K562 (cell line): Measurements from ENCODE around the gene SMAP2. TPM values are rescaled to one million over a fixed set of nuclear protein-coding genes. Genes with fewer than 3 reads are reported as not detected.

ENCODE experiments used
- GABPB1 ChIP-seq: sonication (generic); formaldehyde crosslinking; IDR thresholded peaks from 2 replicates; pipeline ENCODE4 v1.8.0; 2022; ENCODE audit warnings: mild to moderate bottlenecking, missing genetic modification reagents
- HMGN3 ChIP-seq: IDR thresholded peaks from 2 replicates; pipeline ENCODE4 v1.6.1; 2011; ENCODE audit warnings: borderline replicate concordance, low read depth, mild to moderate bottlenecking, mixed read lengths, low read length; ENCODE audit not compliant: insufficient read length; ENCODE audit errors: extremely low read depth
- JUN ChIP-seq, 2 experiments: sonication (generic) in 1 of 2; formaldehyde crosslinking in 1 of 2; IDR thresholded peaks; 2 replicates each; pipeline versions ENCODE4 v1.6.1 to v1.8.0; 2012 to 2022; ENCODE audit warnings: borderline replicate concordance in 2 of 2, mild to moderate bottlenecking in 2 of 2, improper control_type of control experiment in 1 of 2, low read depth in 1 of 2, low read length in 1 of 2, missing genetic modification reagents in 1 of 2
- POLR2AphosphoS5 ChIP-seq: IDR thresholded peaks from 2 replicates; pipeline ENCODE4 v1.6.1; 2011; ENCODE audit warnings: mild to moderate bottlenecking, low read depth, low read length, moderate library complexity; ENCODE audit not compliant: control insufficient read depth, insufficient read depth
- SAP30 ChIP-seq: fragments of 200-600 bp; sonication (generic); IDR thresholded peaks from 2 replicates; pipeline ENCODE4 v1.6.1; 2012; ENCODE audit warnings: borderline replicate concordance, low read depth, mild to moderate bottlenecking, moderate library complexity, low read length, control low read depth, inconsistent platforms; ENCODE audit not compliant: insufficient read depth, poor library complexity, severe bottlenecking
- polyA plus RNA-seq, 8 experiments: library from polyadenylated mRNA; depleted of rRNA in 4 of 8; stranded (reverse) in 5 of 8; unstranded in 3 of 8; fragments of >200 nt; fragmentation: Nextera tagmentation in 2 of 8; fragmentation: Illumina TruSeq in 1 of 8; extraction: Ambion mirVana in 2 of 8; extraction: Trizol in 1 of 8; gene quantifications; 2 replicates each; pipeline versions ENCODE4 v1.2.1 to v1.2.3, GENCODE V29; 2011 to 2014; ENCODE audit warnings: inconsistent platforms in 1 of 8, missing spikeins in 1 of 8
- total RNA-seq, 7 experiments: library from RNA; depleted of rRNA in 6 of 7; stranded (reverse); fragments of >200 nt in 6 of 7; fragmentation: Illumina TruSeq in 2 of 7; extraction: Trizol in 2 of 7; gene quantifications; 2 replicates each; pipeline versions ENCODE4 v1.2.1 to v1.2.3, GENCODE V29; 2011 to 2021; ENCODE audit warnings: low replicate concordance in 1 of 7
- TF ChIP-seq, protein P1 (sequence below): fragments of 450-650 bp; IDR thresholded peaks from 2 replicates; pipeline ENCODE4 v1.6.1; 2017; ENCODE audit warnings: antibody characterized with exemption, mild to moderate bottlenecking
- TF ChIP-seq, protein P2 (sequence below): fragments of 450-650 bp; IDR thresholded peaks from 2 replicates; pipeline ENCODE4 v1.6.1; 2016
- TF ChIP-seq, protein P3 (sequence below): fragments of 250-450 bp; sonication (Bioruptor Pico); IDR thresholded peaks from 2 replicates; pipeline ENCODE4 v1.4.0; 2020; ENCODE audit warnings: borderline replicate concordance
- TF ChIP-seq, protein P4 (sequence below): fragments of 450-650 bp; formaldehyde crosslinking; IDR thresholded peaks from 2 replicates; pipeline ENCODE4 v1.4.0; 2022; ENCODE audit warnings: missing genetic modification characterization
- TF ChIP-seq, protein P5 (sequence below): sonication (generic); formaldehyde crosslinking; IDR thresholded peaks from 2 replicates; pipeline ENCODE4 v1.8.1; 2023; ENCODE audit warnings: mild to moderate bottlenecking, missing genetic modification reagents
- TF ChIP-seq, protein P6 (sequence below): conservative IDR thresholded peaks from 2 replicates; pipeline ENCODE4 v1.6.1; 2011; ENCODE audit warnings: low read depth, mild to moderate bottlenecking, low read length; ENCODE audit not compliant: control insufficient read depth

Gene SMAP2
- total and polyA plus RNA-seq, 9 of the 15 experiments (the other 6 are each of a cell fraction or from before 2014, with no cell fraction given): 38.7 to 212 (median 94.1) TPM

DNA sequence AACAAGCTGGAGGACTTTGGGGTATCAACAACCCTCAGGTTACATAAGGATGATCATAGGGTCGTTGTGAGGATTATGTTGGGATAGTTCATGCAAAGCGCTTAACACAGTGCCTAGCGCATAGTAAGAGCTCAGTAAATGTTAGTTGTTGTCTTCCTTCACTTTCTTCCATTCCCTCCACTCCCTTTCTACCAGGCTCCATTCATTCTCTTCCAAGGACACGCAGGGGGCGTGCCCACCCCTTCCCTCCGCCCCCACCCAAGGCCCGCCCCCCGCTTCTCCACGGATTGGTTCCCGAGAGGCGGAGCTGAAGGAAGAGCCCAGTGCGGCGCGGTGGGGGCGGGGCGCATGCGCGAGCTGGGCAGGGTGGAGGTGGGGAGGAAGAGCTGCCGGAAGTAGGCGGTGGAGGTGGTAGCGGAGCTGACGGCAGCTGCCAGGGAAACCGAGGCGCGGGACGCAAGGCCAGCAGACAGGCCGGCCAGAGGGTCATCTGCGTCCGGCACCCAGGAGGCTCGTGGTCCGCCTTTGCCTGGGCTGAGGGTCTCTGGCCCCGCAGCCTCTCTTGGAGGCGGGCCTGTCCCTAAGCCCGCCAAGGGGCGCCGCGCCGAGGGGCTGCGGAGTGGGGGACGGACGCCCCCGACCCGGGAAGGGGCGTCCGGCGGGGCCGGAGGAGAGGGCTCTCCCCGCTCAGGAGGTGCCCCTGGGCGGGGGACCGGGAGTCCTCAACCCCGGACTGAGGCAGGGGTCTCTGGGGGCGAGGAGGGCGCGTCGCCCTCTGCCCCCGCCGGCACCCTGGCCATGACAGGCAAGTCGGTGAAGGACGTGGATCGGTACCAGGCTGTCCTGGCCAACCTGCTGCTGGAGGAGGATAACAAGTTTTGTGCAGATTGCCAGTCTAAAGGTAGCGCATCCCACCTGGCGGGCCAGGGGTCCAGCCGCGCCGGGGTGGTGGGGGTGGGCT lies at the start of gene SMAP2 (continued):
- TF ChIP-seq, protein P1, sequence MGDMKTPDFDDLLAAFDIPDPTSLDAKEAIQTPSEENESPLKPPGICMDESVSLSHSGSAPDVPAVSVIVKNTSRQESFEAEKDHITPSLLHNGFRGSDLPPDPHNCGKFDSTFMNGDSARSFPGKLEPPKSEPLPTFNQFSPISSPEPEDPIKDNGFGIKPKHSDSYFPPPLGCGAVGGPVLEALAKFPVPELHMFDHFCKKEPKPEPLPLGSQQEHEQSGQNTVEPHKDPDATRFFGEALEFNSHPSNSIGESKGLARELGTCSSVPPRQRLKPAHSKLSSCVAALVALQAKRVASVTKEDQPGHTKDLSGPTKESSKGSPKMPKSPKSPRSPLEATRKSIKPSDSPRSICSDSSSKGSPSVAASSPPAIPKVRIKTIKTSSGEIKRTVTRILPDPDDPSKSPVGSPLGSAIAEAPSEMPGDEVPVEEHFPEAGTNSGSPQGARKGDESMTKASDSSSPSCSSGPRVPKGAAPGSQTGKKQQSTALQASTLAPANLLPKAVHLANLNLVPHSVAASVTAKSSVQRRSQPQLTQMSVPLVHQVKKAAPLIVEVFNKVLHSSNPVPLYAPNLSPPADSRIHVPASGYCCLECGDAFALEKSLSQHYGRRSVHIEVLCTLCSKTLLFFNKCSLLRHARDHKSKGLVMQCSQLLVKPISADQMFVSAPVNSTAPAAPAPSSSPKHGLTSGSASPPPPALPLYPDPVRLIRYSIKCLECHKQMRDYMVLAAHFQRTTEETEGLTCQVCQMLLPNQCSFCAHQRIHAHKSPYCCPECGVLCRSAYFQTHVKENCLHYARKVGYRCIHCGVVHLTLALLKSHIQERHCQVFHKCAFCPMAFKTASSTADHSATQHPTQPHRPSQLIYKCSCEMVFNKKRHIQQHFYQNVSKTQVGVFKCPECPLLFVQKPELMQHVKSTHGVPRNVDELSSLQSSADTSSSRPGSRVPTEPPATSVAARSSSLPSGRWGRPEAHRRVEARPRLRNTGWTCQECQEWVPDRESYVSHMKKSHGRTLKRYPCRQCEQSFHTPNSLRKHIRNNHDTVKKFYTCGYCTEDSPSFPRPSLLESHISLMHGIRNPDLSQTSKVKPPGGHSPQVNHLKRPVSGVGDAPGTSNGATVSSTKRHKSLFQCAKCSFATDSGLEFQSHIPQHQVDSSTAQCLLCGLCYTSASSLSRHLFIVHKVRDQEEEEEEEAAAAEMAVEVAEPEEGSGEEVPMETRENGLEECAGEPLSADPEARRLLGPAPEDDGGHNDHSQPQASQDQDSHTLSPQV: no peak
- TF ChIP-seq, protein P2, sequence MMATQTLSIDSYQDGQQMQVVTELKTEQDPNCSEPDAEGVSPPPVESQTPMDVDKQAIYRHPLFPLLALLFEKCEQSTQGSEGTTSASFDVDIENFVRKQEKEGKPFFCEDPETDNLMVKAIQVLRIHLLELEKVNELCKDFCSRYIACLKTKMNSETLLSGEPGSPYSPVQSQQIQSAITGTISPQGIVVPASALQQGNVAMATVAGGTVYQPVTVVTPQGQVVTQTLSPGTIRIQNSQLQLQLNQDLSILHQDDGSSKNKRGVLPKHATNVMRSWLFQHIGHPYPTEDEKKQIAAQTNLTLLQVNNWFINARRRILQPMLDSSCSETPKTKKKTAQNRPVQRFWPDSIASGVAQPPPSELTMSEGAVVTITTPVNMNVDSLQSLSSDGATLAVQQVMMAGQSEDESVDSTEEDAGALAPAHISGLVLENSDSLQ: peak; percentile 50; the same call in 1 of the 2 replicates
- TF ChIP-seq POLR2AphosphoS5: peak; percentile 61
- no peak for TF ChIP-seq JUN (IDR thresholded peaks at IDR 0.05; ENCODE audit: borderline replicate concordance, low read depth, low read length)
- 0 out of 2 replicates have a peak, but pooled peaks have one; percentile 19 for TF ChIP-seq JUN (CRISPR knock-in tag; IDR thresholded peaks at IDR 0.05; ENCODE audit: borderline replicate concordance)
- TF ChIP-seq GABPB1 (CRISPR knock-in tag): peak; percentile 84
- peak; percentile 66 for TF ChIP-seq HMGN3
- TF ChIP-seq, protein P3, sequence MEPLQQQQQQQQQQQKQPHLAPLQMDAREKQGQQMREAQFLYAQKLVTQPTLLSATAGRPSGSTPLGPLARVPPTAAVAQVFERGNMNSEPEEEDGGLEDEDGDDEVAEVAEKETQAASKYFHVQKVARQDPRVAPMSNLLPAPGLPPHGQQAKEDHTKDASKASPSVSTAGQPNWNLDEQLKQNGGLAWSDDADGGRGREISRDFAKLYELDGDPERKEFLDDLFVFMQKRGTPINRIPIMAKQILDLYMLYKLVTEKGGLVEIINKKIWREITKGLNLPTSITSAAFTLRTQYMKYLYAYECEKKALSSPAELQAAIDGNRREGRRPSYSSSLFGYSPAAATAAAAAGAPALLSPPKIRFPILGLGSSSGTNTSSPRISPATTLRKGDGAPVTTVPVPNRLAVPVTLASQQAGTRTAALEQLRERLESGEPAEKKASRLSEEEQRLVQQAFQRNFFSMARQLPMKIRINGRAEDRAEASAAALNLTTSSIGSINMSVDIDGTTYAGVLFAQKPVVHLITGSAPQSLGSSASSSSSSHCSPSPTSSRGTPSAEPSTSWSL (CRISPR knock-in tag): no peak
- TF ChIP-seq, protein P4, sequence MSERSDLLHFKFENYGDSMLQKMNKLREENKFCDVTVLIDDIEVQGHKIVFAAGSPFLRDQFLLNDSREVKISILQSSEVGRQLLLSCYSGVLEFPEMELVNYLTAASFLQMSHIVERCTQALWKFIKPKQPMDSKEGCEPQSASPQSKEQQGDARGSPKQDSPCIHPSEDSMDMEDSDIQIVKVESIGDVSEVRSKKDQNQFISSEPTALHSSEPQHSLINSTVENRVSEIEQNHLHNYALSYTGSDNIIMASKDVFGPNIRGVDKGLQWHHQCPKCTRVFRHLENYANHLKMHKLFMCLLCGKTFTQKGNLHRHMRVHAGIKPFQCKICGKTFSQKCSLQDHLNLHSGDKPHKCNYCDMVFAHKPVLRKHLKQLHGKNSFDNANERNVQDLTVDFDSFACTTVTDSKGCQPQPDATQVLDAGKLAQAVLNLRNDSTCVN (CRISPR knock-in tag): 0 out of 2 replicates have a peak, but pooled peaks have one; percentile 36
- TF ChIP-seq, protein P5, sequence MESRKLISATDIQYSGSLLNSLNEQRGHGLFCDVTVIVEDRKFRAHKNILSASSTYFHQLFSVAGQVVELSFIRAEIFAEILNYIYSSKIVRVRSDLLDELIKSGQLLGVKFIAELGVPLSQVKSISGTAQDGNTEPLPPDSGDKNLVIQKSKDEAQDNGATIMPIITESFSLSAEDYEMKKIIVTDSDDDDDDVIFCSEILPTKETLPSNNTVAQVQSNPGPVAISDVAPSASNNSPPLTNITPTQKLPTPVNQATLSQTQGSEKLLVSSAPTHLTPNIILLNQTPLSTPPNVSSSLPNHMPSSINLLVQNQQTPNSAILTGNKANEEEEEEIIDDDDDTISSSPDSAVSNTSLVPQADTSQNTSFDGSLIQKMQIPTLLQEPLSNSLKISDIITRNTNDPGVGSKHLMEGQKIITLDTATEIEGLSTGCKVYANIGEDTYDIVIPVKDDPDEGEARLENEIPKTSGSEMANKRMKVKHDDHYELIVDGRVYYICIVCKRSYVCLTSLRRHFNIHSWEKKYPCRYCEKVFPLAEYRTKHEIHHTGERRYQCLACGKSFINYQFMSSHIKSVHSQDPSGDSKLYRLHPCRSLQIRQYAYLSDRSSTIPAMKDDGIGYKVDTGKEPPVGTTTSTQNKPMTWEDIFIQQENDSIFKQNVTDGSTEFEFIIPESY (CRISPR knock-in tag): no peak
- TF ChIP-seq SAP30: peak; percentile 87
- TF ChIP-seq, protein P6, sequence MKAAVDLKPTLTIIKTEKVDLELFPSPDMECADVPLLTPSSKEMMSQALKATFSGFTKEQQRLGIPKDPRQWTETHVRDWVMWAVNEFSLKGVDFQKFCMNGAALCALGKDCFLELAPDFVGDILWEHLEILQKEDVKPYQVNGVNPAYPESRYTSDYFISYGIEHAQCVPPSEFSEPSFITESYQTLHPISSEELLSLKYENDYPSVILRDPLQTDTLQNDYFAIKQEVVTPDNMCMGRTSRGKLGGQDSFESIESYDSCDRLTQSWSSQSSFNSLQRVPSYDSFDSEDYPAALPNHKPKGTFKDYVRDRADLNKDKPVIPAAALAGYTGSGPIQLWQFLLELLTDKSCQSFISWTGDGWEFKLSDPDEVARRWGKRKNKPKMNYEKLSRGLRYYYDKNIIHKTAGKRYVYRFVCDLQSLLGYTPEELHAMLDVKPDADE: peak; percentile 87
